T1000 (cell line): ENCODE results near the gene PGAP6.
"Not testable (repeated sequence)": the region's sequence is repeated elsewhere in the genome, so short reads cannot be mapped to it uniquely, and the experiment has no call there.

Experiments
- DNase-seq: peaks from one replicate; lab custom pipeline; 2025; ENCODE audit warnings: mixed read lengths; lab: John Stamatoyannopoulos, UW

PGAP6 gene

DNA sequence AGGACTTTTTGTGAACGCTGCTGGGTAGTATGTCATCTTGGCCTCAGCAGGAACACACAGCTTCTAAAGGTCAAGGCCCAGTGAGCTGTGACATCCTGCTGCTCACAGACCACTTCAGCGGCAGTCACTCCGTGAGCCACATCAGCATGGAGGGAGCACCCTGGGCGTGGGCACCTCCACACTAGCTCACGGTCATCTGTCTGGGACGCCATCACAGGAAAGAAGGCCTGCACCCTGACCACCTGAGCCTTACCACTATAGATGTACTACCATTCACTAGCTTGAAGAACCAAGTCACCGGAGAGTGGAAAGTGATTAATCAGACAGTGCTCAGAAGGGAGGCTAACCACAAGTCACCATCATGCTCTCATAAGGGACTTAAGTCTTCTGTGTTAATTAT, 32.6 kb downstream of the PGAP6 start:
- DNase-seq: no peak

DNA sequence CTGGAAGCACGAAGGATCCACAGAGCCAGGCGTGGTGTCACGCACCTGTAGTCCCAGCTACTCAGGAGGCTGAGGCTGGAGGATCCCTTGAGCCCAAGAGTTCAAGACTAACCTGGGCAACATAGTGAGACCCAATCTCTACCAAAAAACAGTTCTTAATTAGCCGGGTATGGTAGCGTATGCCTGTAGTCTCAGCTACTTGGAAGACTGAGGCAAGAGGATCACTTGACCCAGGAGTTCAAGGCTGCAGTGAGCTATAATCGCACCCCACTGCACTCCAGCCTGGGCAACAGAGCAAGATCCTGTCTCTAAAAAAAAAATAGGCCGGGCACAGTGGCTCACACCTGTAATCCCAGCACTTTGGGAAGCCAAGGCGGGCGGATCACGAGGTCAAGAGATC, 33.3 kb downstream of the PGAP6 start:
- not testable (repeated sequence) for DNase-seq

DNA sequence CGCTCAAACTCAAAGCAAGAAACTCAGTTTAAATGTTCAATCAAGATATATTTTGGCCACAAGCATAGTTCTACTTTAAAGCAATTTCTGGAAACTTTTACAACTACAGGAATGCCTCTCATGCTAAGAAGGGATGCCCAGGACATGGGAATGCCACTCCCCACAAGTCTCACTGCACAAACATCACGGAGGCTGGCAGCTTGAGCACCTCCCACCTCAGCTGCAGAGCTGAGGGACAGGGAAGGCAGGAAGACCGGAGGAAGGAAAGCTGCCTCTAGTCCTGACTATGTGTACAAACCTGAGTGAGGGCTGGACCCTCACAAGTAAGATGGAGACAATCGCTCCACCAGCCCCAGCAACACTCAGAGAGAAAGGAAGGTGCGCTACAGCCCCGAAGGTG, 34.6 kb downstream of the PGAP6 start:
- no peak for DNase-seq

DNA sequence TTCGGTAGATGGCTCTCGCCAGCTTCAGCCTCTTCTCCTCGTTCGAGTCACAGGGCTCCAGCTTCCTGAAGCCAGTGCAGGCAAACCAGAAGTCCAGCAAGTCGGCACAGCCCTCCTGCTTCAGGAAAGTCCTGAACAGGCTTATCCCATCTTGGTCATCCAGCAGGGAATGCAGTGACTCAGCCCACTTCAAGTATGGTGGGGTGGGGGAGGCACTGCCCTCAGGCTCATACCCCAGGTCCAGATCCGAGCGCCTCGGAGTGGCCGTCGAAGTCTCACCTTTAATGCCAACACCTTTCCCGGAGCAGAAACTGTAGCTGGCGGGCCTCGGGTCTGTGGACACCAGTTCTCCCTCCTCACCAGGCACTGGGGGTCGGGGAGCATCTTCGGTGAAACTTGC, 35.2 kb downstream of the PGAP6 start:
- no peak for DNase-seq

DNA sequence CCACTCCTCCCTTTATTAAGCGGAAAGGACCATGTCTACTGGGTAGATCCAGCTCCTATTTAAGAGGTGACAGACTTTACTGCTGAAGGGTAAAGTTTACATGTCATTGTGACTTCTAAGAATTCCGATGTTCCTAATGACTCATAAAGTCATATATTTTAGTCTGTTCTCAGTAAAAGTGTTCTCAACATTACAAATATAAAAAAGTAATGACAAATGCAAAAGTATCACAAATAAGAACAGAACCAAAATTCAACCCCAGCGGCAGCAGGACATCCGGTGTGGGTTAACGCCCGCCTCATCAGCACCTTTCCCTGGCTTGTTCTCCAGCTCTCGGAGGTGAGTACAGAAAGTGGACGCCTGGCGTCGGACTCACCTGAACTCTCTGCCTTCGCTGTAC, 36.0 kb downstream of the PGAP6 start:
- DNase-seq: no peak

DNA sequence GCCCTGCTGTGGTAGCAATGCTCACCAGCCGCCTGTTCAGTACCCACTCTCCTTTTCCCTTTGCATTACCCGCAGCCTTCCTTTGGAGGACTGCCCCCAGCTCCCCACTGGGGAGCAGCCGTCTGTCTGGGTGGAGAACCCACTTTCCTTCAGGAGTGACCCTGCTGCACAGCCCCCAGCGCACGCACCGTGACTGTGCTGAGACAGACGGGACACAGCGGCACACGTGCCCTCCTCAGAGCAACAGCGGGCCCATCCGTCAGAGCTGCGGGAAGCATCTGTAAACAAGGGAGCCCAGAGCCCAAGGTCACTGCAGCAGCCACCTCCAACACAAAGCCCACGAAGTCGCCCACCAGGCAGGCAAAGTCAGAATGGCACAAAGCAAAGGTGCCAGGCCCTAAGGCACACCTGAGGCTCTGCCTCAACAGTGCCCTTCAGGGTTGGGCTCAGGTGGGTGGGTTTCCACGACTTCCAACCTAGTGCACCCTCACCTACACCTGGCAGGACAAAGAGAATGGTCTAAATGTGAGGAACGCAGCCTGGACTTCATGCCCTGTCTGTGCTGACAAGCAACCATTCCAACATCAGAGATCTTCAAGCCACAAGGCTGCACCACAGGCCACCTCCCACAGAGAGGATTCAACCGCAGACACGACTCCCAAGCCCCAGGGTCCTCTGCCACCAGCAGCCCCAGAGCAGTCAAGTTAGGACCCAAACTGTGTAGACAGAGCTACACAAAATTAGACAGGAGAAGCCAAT, 39.1 kb downstream of the PGAP6 start:
- DNase-seq: no peak

DNA sequence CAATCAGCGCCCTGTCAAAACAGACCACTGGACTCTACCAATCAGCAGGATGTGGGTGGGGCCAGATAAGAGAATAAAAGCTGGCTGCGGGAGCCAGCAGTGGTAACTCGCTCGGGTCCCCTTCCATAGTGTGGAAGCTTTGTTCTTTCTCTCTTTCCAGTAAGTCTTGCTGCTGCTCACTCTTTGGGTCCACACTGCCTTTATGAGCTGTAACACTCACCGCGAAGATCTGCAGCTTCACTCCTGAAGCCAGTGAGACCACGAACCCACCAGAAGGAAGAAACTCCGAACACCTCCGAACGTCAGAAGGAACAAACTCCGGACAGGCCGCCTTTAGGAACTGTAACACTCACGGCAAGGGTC, 39.8 kb downstream of the PGAP6 start:
- DNase-seq: not testable (repeated sequence)

DNA sequence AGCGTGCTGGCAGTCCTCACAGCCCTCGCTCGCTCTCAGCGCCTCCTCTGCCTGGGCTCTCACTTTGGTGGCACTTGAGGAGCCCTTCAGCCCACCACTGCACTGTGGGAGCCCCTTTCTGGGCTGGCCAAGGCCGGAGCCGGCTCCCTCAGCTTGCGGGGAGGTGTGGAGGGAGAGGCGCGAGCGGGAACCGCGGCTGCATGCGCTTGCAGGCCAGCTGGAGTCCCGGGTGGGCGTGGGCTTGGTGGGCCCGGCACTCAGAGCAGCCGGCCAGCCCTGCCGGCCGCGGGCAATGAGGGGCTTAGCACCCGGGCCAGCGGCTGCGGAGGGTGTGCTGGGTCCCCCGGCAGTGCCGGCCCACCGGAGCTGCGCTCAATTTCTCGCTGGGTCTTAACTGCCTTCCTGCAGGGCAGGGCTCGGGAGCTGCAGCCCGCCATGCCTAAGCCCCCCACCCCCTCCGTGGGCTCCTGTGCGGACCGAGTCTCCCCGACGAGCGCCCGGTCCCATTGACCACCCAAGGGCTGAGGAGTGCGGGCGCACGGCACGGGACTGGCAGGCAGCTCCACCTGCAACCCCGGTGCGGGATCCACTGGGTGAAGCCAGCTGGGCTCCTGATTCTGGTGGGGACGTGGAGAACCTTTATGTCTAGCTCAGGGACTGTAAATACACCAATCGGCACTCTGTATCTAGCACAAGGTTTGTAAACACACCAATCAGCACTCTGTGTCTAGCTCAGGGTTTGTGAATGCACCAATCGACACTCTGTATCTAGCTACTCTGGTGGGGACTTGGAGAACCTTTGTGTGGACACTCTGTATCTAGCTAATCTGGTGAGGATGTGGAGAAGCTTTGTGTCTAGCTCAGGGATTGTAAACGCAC, 40.4 kb downstream of the PGAP6 start:
- DNase-seq: not testable (repeated sequence)

DNA sequence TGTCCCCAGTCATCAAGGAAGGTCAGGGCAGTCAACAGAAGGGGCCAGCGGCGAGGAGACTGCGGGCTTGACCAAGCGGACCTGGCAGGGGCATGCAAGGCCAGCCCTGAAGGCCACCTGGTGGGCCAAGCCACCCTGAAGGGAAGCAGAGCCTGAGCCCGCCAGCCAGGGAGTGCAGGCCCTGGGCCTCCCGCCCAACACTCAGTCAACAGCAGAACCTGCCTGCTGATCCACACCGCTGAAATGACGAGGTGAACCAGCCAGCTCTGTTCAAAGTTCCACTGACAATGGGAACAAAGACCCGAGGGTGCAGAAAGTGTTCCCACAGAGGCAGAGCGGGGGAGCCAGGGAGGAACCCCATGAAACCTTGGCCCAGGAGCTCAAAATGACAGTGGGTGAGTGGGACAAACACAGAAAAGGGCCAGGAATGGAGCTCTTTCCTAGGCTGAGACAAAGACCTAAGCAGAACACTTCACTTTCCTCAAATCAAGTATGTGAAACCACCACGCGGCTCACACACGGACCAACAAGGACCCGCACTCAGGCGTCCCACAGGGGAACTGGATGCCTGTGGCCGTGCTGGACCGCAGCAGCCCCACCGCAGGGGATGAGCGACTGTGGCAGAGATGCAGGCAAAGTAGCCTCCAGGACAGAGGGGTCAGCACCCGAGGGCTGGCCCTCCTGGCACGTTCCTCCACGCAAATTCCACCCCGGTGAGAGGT, 41.2 kb downstream of the PGAP6 start:
- no peak for DNase-seq

DNA sequence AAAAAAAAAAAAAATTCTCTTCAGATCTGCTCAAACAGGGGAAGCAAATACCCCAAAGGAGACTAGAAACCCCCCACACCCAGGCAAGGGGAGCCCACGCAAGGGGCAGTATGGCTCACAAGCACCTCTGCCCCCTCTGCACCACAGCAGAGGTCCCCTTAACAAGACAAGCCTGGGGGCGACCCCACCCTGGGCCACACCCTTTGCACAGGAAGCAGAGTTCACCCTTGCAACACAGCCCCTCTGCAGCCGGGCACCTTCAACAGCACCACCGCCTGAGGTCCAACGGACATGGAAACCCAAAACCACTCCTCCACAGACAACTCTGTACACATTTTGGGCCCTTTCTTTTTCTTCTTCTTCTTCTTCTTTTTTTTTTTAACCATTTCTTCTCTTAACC, 42.1 kb downstream of the PGAP6 start:
- no peak for DNase-seq

DNA sequence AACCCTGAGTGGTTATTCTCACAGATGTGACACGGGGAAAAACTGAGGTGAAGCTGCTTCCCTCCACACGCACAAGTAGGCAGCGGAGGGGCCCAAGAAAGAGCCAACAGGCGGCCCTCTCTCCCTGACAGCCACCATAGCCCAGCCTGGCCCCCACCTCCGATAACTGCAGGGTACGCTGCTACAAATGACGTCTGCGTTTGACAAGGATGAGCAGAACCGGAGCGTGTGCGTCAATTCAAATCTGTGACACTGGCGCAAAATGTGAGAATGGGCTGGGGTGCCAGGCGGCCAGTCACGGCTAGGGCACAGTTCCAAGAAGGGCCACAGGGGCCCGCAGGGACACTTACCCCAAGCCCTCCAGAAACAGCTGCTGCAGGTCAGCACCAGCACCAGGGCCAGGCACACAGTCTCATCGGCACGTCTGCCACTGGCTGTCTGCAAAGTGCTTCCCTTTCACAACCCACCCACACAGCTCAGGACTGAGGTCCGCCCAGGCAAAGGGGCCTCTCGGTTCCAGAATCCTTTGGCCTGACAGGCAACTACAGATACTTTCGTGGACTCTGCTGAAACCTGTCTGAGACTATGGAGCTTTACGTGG, 43.7 kb downstream of the PGAP6 start:
- DNase-seq: no peak

DNA sequence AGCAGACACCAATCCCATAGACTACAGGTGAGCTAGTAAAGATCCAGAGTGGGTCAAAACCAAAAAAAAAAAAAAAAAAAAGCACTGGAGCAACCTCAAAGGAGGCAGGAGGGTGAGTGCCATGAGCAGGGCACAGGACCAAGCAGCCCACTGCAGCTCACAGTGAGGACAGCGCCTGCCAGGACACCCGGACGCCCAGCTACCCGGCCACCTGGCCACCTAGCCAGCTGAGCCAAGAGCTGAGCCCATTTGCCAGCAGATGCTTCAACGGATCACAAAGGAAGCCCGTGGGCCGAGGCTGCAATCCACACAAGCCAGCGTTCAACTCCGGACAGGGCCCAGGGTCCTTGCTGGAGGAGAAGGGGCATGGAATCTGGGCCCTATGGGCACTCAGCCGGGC, 44.3 kb downstream of the PGAP6 start:
- DNase-seq: no peak

DNA sequence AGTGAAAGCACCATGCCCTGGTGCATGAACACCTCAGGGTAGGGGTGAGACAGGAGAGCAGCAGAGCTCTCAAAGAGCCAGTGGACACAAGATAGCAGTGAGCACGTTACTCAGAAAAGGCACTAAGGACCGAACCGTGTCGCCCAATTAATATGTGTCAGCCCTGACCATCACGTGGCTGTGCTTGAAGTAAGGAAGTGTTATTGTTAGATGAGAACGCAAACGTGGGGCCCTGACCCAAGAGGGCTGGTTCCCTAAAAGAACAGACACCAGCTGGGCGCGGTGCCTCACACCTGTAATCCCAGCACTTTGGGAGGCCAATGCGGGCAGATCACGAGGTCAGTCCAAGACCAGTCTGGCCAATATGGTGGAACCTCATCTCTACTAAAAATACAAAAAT, 45.5 kb downstream of the PGAP6 start:
- no peak for DNase-seq

DNA sequence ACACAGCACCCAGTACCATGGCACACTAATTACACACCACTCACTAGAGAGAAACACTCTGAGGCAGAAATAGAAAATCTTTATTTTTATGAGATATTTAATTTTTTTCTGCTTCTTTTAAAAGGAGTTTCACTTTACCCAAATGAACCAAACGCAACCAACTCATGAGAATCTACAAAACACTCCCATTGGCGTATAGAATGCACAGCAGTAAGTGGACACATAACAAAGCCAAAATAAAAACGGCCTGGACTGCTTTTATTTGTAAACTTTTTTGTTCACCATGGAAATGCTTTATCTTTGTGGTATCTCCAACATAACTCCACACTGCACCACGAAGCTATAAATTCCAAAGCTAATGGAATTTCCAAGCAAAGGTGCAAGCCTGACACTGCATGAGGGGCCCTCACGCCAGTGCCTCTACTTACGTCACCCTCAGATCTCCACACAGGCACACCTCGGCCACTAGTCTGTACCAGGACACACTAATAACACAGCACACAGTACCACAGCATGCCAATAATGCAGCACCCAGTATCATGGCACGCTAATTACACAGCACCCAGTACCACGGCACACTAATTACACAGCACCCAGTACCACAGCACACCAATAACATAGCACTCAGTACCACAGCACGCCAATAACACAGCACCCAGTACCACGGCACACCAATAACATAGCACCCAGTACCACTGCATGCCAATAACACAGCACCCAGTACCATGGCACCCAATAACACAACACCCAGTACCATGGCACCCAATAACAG, 46.7 kb downstream of the PGAP6 start:
- not testable (repeated sequence) for DNase-seq

DNA sequence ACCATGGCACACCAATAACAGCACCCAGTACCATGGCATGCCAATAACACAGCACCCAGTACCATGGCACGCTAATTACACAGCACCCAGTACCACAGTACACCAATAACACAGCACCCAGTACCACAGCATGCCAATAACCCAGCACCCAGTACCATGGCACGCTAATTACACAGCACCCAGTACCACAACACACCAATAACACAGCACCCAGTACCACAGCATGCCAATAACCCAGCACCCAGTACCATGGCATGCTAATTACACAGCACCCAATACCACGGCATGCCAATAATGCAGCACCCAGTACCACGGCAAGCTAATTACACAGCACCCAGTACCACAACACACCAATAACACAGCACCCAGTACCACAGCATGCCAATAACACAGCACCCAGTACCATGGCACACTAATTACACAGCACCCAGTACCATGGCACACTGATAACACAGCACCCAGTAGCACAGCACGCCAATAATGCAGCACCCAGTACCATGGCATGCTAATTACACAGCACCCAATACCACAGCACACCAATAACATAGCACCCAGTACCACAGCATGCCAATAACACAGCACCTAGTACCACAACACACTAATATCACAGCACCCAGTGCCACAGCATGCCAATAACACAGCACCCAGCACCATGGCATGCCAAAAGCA, 47.5 kb downstream of the PGAP6 start:
- not testable (repeated sequence) for DNase-seq

DNA sequence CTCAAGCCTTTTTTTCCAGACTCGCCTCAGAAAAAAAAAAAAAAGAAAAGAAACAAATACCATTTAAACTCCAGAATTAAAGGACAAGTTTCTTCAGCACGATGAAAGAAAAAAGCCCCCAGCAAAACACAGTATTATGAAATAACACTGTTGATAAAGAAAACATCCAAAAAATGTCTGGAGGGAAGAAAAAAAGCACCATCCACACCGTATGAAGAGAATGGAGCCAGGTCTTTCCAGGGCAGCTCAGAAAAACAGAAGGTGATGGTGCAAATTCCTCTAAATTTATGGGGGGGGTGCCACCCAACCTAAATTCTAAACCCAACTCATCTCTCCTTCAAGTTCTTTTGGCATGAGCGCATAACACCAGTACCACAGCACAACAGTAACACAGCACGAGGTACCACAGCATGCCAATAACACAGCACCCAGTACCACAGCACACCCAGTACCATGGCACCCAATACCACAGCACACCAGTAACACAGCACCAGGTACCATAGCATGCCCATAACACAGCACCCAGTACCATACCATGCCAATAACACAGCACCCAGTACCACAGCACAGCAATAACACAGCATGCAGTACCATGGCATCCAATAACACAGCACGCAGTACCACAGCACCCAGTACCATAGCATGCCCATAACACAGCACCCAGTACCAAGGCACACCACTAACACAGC, 48.2 kb downstream of the PGAP6 start:
- DNase-seq: no peak

DNA sequence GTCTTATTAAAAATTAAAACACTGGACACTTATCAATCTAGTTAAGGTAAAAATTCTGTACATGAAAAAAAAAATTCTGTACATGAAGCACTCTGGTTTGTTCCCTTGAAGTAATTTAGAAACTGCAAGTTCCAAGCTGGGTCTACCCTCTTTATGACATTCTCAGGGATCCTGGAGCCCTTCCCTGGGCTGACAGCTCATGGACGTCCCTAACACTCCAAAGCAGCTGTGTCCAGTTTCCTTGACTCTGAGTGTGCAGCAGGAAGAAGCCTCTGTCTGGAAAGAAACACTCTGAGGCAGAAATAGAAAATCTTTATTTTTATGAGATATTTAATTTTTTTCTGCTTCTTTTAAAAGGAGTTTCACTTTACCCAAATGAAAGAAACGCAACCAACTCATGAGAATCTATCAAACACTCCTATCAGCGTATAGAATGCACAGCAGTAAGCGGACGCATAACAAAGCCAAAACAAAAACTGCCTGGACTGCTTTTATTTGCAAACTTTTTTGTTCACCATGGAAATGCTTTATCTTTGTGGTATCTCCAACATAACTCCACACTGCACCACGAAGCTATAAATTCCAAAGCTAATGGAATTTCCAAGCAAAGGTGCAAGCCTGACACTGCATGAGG, 50.5 kb downstream of the PGAP6 start:
- DNase-seq: not testable (repeated sequence)

DNA sequence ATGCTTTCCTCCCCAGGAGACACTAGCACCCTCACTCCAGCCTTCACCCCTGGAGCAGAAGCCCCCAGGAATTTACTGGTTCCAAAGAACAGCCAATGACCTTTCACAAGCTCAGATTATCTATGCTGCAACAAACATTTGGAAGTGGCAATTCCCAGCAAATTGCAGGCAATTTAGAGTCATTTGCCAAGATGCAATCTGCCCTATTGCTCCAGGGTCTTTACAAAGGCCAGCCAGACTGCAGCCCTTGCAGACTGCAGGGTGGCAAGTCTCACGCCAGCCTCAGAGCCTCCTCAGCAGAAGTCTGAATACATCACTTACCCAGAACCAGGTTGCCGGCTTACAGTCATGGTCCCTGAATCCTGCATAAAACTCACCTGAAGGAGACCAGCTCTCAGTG, 51.0 kb downstream of the PGAP6 start:
- DNase-seq: no peak

DNA sequence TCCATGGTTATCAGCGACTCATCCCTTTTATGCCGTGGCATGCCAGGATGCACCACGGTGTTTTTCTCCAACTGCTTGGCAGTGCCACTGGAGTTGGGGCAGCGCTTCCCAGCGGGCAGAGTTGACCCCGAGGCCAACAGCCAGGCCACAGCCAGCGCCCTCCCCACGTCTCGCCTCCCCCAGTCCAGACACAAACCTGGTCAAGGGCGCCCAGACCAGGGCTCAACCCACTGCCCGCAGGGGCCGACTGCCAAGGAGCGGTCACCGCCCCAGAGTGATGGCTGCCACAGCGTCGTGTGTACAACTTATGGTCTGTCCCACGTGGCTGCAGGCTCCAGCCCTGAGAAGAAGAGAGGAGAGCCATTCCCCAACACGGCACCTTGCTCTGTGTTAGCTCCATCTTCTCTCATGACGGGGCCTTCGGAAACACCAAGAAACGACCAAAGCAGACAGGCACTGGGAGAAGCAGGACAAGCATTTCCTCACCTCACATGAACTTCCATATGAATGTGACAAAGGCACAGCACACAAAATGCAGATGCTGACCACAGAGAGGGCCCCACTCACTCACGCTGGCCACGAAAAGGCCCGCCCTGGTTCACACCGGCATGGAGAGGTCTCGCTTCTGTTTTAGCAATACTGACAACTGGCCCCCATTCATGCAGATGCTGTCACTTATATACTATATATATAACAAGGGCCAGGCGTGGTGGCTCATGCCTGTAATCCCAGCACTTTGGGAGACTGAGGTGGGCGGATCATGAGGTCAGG, 56.2 kb downstream of the PGAP6 start:
- no peak for DNase-seq
